Measurements from ENCODE around the gene IDS. TPM values are rescaled to one million over a fixed set of nuclear protein-coding genes. Genes with fewer than 3 reads are reported as not detected.
A peak's percentile ranks its signal among the peaks of the same experiment; 100 is the strongest.

Gene IDS
- total RNA-seq, 1 experiment from 2014 or later: 39.2 TPM

DNA sequence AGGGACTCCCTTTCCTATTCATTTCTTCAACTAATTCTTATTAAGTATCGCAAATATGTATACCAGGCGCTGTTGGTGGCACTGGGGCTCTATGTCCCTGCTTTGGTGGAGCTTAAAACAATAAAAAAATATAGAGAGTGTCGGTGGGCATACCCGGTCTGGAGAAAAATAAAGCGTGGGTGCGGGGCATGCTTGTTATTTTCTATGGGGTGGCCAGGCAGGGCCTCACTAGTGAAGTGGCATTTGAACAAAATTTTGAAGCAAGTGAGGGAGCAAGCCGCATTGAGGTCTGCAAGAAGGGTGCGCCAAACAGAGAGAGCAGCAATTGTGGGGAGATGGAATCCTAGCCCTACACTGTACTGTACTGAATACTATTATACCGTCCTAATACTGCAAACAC, 565 bp upstream of the IDS start:
- Histone ChIP-seq H2AFZ (ENCODE audit: low read length) (no peak overlapping the region), H3K14ac (ENCODE audit: insufficient read depth, low read length) (no peak overlapping the region), H4K20me1 (ENCODE audit: control insufficient read depth, insufficient read depth, insufficient read length) (no peaks in the 10 kb centered on the region), H3K4me2 (ENCODE audit: insufficient read depth, insufficient read length, low read length) (peak overlapping the region; percentile 36), H3K4me1 (ENCODE audit: insufficient read depth, low read length) (no peaks in the 10 kb centered on the region; the same call in 1 of the 2 replicates), H3K18ac (ENCODE audit: insufficient read length, low read depth, low read length) (no peak overlapping the region), H3T11ph (ENCODE audit: low read length) (no peak overlapping the region), H3K9ac (ENCODE audit: extremely low read depth, insufficient read length, low read length) (no peak overlapping the region), H3K56ac (ENCODE audit: insufficient read length, low read depth, low read length) (no peak overlapping the region), H3K79me2 (ENCODE audit: insufficient read depth, low read length) (no peaks in the 10 kb centered on the region), H3K23me2 (ENCODE audit: insufficient read length, low read depth, low read length, poor library complexity, severe bottlenecking) (peaks cover 2% of the 10 kb centered on the region), H2BK20ac (ENCODE audit: low read depth, low read length, poor library complexity, severe bottlenecking) (no peak overlapping the region), H4K8ac (replicated peaks; ENCODE audit: insufficient read length, low read depth, low read length) (no peak overlapping the region), H2BK5ac (ENCODE audit: insufficient read length, low read length) (no peak overlapping the region), H2BK15ac (ENCODE audit: low read depth, low read length) (no peak overlapping the region), H3K23ac (ENCODE audit: insufficient read length, low read depth, low read length) (no peak overlapping the region), H2BK120ac (ENCODE audit: low read depth, low read length, poor library complexity, severe bottlenecking) (no peak overlapping the region), H3K4ac (ENCODE audit: low read depth, low read length) (no peak overlapping the region), H3K27me3 (ENCODE audit: insufficient read depth, low read length) (no peaks in the 10 kb centered on the region), H2BK12ac (ENCODE audit: insufficient read length, low read depth, low read length) (no peak overlapping the region), H4K91ac (ENCODE audit: insufficient read length, low read depth, low read length) (no peak overlapping the region), H3K79me1 (ENCODE audit: insufficient read depth, low read depth, low read length, poor library complexity, severe bottlenecking) (no peaks in the 10 kb centered on the region), H3K27ac (ENCODE audit: insufficient read length, low read depth, low read length) (no peak overlapping the region), H2AK5ac (ENCODE audit: insufficient read length, low read length) (no peak overlapping the region), H3K9me3 (ENCODE audit: control insufficient read depth, low read depth, low read length) (peaks cover 49% of the 10 kb centered on the region), H4K5ac (ENCODE audit: insufficient read length, low read depth, low read length) (no peak overlapping the region)
- H3K9me3 Mint-ChIP-seq: peaks cover 49 to 72% of the 10 kb centered on the region in 2 experiments
- H3K4me3 Mint-ChIP-seq: peak overlapping the region in 1 of 2 experiments; percentile 68; a peak in 2 of 5 replicates
- no peak overlapping the region for H3K27ac Mint-ChIP-seq
- peaks cover 6% of the 10 kb centered on the region for H3K27me3 Mint-ChIP-seq (ENCODE audit: low read depth)
- no CpG with 5 or more reads among the region's 9 CpGs for WGBS (ENCODE audit: extremely low coverage, insufficient read length, low lambda C conversion rate)
- H3K36me3 Mint-ChIP-seq (ENCODE audit: insufficient read depth in 1 of 3, low read depth in 3 of 3): peaks cover 4 to 18% (median 17%) of the 10 kb centered on the region in 3 experiments; a peak in 6 of 7 replicates
- TF ChIP-seq, protein P1, sequence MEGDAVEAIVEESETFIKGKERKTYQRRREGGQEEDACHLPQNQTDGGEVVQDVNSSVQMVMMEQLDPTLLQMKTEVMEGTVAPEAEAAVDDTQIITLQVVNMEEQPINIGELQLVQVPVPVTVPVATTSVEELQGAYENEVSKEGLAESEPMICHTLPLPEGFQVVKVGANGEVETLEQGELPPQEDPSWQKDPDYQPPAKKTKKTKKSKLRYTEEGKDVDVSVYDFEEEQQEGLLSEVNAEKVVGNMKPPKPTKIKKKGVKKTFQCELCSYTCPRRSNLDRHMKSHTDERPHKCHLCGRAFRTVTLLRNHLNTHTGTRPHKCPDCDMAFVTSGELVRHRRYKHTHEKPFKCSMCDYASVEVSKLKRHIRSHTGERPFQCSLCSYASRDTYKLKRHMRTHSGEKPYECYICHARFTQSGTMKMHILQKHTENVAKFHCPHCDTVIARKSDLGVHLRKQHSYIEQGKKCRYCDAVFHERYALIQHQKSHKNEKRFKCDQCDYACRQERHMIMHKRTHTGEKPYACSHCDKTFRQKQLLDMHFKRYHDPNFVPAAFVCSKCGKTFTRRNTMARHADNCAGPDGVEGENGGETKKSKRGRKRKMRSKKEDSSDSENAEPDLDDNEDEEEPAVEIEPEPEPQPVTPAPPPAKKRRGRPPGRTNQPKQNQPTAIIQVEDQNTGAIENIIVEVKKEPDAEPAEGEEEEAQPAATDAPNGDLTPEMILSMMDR (conservative IDR thresholded peaks at IDR 0.05): no peak
- peaks cover 15 to 20% of the 10 kb centered on the region in 2 experiments for H3K4me1 Mint-ChIP-seq
- no peak for DNase-seq
